CD4-positive, alpha-beta memory T cell (primary cell): ENCODE data around the gene MTMR10. TPM values are rescaled to one million over a fixed set of nuclear protein-coding genes. Genes with fewer than 3 reads are reported as not detected.
A peak's percentile ranks its signal among the peaks of the same experiment; 100 is the strongest.

Source experiments
- CTCF ChIA-PET: fragments of 350-600 bp; sonication (Branson Sonifier 250); formaldehyde crosslinking; loops from one replicate; lab custom pipeline; 2021; ENCODE audit warnings: inconsistent platforms; ENCODE audit not compliant: partially characterized antibody; lab: Charles Lee
- POLR2A ChIA-PET: fragments of 350-600 bp; sonication (Branson Sonifier 250); formaldehyde crosslinking; loops from one replicate; lab custom pipeline; 2021; ENCODE audit not compliant: partially characterized antibody; lab: Charles Lee
- DNase-seq, 5 donors: peaks; one replicate each; pipeline versions ENCODE4 v3.0.0 to v3.0.0-alpha.2; 2020 to 2022; ENCODE audit warnings: mixed read lengths in 1 of 5
- H3K27ac ChIP-seq: one replicate; pipeline ENCODE4 v1.7.0; 2013; ENCODE audit warnings: low read depth, low read length
- H3K27me3 ChIP-seq: 2 replicates; pipeline ENCODE4 v1.7.0; 2013; ENCODE audit warnings: mild to moderate bottlenecking, low read length, moderate library complexity; ENCODE audit not compliant: insufficient read depth
- H3K36me3 ChIP-seq: 2 replicates; pipeline ENCODE4 v1.7.0; 2013; ENCODE audit warnings: mild to moderate bottlenecking, low read length, moderate library complexity; ENCODE audit not compliant: insufficient read depth
- H3K4me1 ChIP-seq: 2 replicates; pipeline ENCODE4 v1.7.0; 2013; ENCODE audit warnings: mild to moderate bottlenecking, low read length, moderate library complexity; ENCODE audit not compliant: insufficient read depth
- H3K4me3 ChIP-seq, 2 donors: one replicate each; pipeline ENCODE4 v1.7.0; 2013; ENCODE audit warnings: low read length in 2 of 2, mild to moderate bottlenecking in 1 of 2
- H3K9me3 ChIP-seq, 2 donors: one replicate each; pipeline ENCODE4 v1.7.0; 2013; ENCODE audit warnings: low read length in 2 of 2, control low read depth in 1 of 2; ENCODE audit not compliant: control insufficient read depth in 1 of 2
- H3K27ac Mint-ChIP-seq, 7 donors: one replicate each; pipeline ENCODE4 v1.8.0; 2020 to 2021; ENCODE audit warnings: mixed read lengths in 7 of 7, mild to moderate bottlenecking in 6 of 7, inconsistent platforms in 3 of 7, moderate library complexity in 3 of 7
- H3K27me3 Mint-ChIP-seq, 2 donors: one replicate each; pipeline ENCODE4 v1.8.0; 2020 to 2021; ENCODE audit warnings: mixed read lengths in 2 of 2
- H3K36me3 Mint-ChIP-seq, 2 donors: one replicate each; pipeline ENCODE4 v1.8.0; 2020 to 2021; ENCODE audit warnings: mixed read lengths in 2 of 2, inconsistent platforms in 1 of 2, mild to moderate bottlenecking in 1 of 2
- H3K4me1 Mint-ChIP-seq, 4 donors: one replicate each; pipeline ENCODE4 v1.8.0; 2020 to 2021; ENCODE audit warnings: mixed read lengths in 4 of 4, mild to moderate bottlenecking in 1 of 4
- H3K4me3 Mint-ChIP-seq, 8 donors: one replicate each; pipeline ENCODE4 v1.8.0; 2020 to 2021; ENCODE audit warnings: mixed read lengths in 8 of 8, mild to moderate bottlenecking in 7 of 8, moderate library complexity in 6 of 8, inconsistent platforms in 3 of 8
- H3K9me3 Mint-ChIP-seq, 8 donors: one replicate each; pipeline ENCODE4 v1.8.0; 2020 to 2021; ENCODE audit warnings: mixed read lengths in 8 of 8, mild to moderate bottlenecking in 5 of 8, inconsistent platforms in 3 of 8, moderate library complexity in 1 of 8
- intact Hi-C: fragments of 100-400 bp; cut with micrococcal nuclease; formaldehyde crosslinking; loops from one replicate; pipeline ENCODE4 v1.15.1; 2023
- polyA plus RNA-seq, 2 donors: library from polyadenylated mRNA; unstranded; fragments of 300-500 nt; fragmentation: Illumina TruSeq; gene quantifications; one replicate each; pipeline ENCODE4 v1.2.3, GENCODE V29; 2021
- total RNA-seq, 2 experiments: library from RNA; stranded (reverse); gene quantifications; one replicate each; pipeline ENCODE4 v1.2.3, GENCODE V29; 2021

The MTMR10 gene
- total and polyA plus RNA-seq, 4 experiments from 2014 or later: 2.7 to 31.8 (median 19.0) TPM

DNA sequence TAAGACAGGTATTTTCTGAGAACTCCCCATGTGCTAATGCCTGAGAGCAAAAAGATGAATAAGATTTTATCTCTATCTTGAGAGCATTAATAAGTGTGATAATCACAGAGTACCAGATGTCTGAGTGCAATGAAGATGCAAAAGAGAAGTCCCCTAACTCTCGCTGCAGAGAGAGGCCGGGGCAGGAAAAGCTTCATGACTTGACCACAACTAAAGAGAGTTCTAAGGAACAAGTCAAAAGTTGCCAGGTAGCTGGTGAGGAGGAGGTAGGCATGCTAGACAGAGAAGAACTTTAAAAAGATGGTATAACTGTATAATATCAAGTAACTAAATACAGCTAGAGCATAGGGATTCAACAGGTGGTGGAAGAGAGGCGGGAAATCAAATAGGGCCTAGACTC is 28.8 kb downstream of the MTMR10 start:
- peaks cover 50 to 76% of the 10 kb centered on the region in 2 donors for H3K36me3 Mint-ChIP-seq
- Histone ChIP-seq H3K9me3 (no peaks in the 10 kb centered on the region), H3K36me3 (peaks cover 21% of the 10 kb centered on the region), H3K27me3 (no peaks in the 10 kb centered on the region), H3K27ac (no peak overlapping the region), H3K4me1 (no peaks in the 10 kb centered on the region), H3K4me3 (no peak overlapping the region)
- ChIA-PET CTCF (interaction anchor here (0.9 kb wide), 1 partner anchor 13 kb away, joined by 3 read pairs; no protein-coding TSS in a partner anchor), POLR2A (no interaction called here)
- peaks cover 0 to 2% (median 0%) of the 10 kb centered on the region in 8 donors for H3K9me3 Mint-ChIP-seq
- H3K4me3 Mint-ChIP-seq: no peak overlapping the region
- intact Hi-C loops: no loop called here
- H3K4me1 Mint-ChIP-seq: peaks cover 10 to 14% (median 11%) of the 10 kb centered on the region in 4 donors
- no peak for DNase-seq
- peak overlapping the region in 4 of 7 donors; percentile 14 to 70 (median 42) for H3K27ac Mint-ChIP-seq
- H3K27me3 Mint-ChIP-seq: no peaks in the 10 kb centered on the region

DNA sequence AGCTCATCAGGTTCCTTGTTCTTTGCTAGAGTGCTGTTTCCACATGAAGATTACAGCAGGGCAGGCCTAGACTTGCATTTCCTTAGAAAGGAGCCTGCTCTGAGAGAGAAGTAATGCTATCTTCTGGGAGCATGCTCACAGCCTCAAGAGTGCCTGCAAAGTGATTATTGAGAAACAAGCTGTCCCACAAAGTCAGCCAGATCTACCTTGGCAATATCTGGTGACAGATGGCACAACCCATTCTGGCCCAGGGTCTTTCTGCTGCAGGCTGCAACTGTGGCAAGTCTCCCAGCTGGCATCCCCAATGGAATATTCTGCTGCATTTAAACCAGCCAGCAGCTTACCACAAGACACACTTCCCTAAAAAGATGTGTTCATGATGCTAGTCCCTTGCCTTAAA is 29.3 kb downstream of the MTMR10 start:
- Mint-ChIP-seq H3K36me3 (peaks cover 54 to 76% of the 10 kb centered on the region in 2 donors), H3K4me1 (peaks cover 10 to 14% (median 11%) of the 10 kb centered on the region in 4 donors), H3K27me3 (no peaks in the 10 kb centered on the region), H3K9me3 (peaks cover 0 to 2% (median 0%) of the 10 kb centered on the region in 8 donors), H3K27ac (peak overlapping the region in 2 of 7 donors; percentile 11 to 70), H3K4me3 (no peak overlapping the region)
- CTCF ChIA-PET: interaction anchor here (1.1 kb wide), 1 partner anchor 15 kb away, joined by 4 read pairs; no protein-coding TSS in a partner anchor
- Histone ChIP-seq H3K9me3 (no peaks in the 10 kb centered on the region), H3K36me3 (peaks cover 23% of the 10 kb centered on the region), H3K4me1 (no peaks in the 10 kb centered on the region), H3K27ac (no peak overlapping the region), H3K27me3 (no peaks in the 10 kb centered on the region), H3K4me3 (no peak overlapping the region)
- intact Hi-C loops: no loop called here
- DNase-seq: no peak
- POLR2A ChIA-PET: no interaction called here

DNA sequence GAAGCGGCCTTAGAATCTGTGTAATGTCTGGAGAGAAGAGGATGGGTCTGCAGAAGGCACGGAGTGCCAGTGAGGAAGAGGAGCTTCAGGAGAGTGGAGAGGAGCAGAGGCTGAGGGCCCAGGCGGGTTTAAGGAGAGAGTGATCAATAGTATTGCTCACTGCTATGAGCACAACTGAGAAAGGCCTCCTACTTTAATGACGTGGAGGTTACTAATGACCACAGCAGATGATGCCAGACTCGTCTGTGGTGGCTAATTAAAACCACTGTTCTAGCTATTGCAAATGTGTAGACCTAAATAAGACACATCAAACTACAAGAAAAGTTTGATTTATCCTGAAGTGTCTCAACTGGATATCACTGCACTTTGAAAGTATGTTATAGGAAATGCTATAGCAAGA is 33.2 kb downstream of the MTMR10 start:
- H3K4me3 Mint-ChIP-seq: peak overlapping the region in 1 of 8 donors; percentile 15
- H3K36me3 Mint-ChIP-seq: peaks cover 61 to 76% of the 10 kb centered on the region in 2 donors
- no peaks in the 10 kb centered on the region for H3K27me3 Mint-ChIP-seq
- ChIA-PET CTCF (no interaction called here), POLR2A (no interaction called here)
- Histone ChIP-seq H3K4me3 (no peak overlapping the region), H3K9me3 (no peaks in the 10 kb centered on the region), H3K27ac (no peak overlapping the region), H3K27me3 (no peaks in the 10 kb centered on the region), H3K4me1 (no peaks in the 10 kb centered on the region), H3K36me3 (peaks cover 46% of the 10 kb centered on the region)
- peaks cover 0 to 2% (median 0%) of the 10 kb centered on the region in 8 donors for H3K9me3 Mint-ChIP-seq
- DNase-seq: no peak
- peak overlapping the region in 1 of 7 donors; percentile 40 for H3K27ac Mint-ChIP-seq
- intact Hi-C loops: no loop called here
- H3K4me1 Mint-ChIP-seq: peaks cover 6 to 10% (median 8%) of the 10 kb centered on the region in 4 donors

DNA sequence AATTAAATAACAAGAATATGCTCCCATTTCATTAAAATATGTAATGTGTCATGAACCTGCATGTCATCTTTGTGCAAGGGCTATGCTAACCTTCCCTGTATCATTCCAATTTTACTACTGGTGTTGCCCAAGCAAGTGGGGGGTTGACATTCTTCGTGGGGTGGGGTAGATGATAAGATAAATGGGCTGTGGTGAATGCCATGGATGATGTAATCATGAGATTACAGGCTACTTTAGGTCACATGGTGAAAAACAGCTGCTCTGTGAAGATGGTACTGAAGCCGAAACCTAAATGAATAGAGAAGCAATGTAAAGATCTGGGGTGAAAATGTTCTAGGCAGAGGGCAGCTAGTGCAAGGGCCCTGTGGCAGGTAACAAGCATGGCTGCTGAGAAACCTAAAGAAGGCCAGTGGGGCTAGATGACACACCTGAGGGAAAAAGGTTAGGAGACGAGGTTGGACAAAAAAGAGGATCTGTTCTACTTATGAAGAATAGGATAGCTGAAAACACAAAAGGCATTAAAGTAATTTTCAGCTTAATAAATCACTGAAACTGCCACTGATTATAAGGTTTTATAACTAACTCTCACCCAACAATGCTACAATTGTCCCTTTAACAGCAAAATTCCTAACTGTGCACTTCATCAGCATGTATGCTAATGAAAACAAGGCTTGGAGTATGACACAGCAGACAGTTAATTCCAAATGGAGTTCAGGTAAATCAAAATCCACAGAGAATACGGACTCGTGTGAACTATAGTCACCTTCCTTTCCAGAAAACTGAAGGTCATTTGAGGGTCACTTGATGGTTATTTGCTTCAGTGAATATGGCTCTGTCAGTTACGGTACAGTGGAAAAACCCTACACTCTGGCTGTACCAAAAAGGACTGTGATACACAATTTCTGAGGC is 35.0 kb downstream of the MTMR10 start:
- H3K36me3 ChIP-seq: peaks cover 60% of the 10 kb centered on the region
- H3K4me1 Mint-ChIP-seq: peaks cover 0 to 3% (median 1%) of the 10 kb centered on the region in 4 donors
- no peak overlapping the region for H3K4me3 ChIP-seq
- H3K4me1 ChIP-seq: no peaks in the 10 kb centered on the region
- H3K27me3 ChIP-seq: no peaks in the 10 kb centered on the region
- H3K27ac Mint-ChIP-seq: peak overlapping the region in 3 of 7 donors; percentile 46 to 67 (median 58)
- intact Hi-C loops: no loop called here
- no peaks in the 10 kb centered on the region for H3K9me3 Mint-ChIP-seq
- H3K27me3 Mint-ChIP-seq: no peaks in the 10 kb centered on the region
- POLR2A ChIA-PET: no interaction called here
- CTCF ChIA-PET: no interaction called here
- H3K9me3 ChIP-seq: no peaks in the 10 kb centered on the region
- peaks cover 72 to 82% of the 10 kb centered on the region in 2 donors for H3K36me3 Mint-ChIP-seq
- H3K4me3 Mint-ChIP-seq: no peak overlapping the region
- no peak for DNase-seq
- no peak overlapping the region for H3K27ac ChIP-seq

DNA sequence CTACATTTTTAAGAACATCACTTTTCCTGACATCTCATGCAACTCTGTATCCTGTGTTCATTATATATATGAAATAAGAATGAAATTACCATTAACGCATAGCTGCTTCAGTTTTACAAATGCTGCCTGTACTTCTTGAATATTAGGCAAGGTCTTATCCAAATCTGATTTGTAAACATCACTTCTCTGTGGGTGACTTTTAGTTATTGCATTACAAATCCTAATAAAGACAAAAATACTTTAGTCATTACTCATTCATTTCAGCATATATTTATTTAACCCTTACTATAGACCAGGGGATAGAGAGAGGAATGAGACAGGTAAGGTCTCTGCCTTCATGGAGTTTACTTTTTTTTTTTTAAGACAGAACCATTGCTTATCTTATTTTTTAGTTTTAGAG is 36.8 kb downstream of the MTMR10 start:
- peaks cover 64% of the 10 kb centered on the region for H3K36me3 ChIP-seq
- H3K27ac ChIP-seq: no peak overlapping the region
- Mint-ChIP-seq H3K36me3 (peaks cover 77 to 87% of the 10 kb centered on the region in 2 donors), H3K4me3 (no peak overlapping the region), H3K27me3 (no peaks in the 10 kb centered on the region), H3K27ac (peak overlapping the region in 1 of 7 donors; percentile 13), H3K4me1 (peaks cover 0 to 2% (median under 1%) of the 10 kb centered on the region in 4 donors), H3K9me3 (no peaks in the 10 kb centered on the region)
- ChIA-PET CTCF (no interaction called here), POLR2A (interaction anchor here (0.6 kb wide), 1 partner anchor 9 kb away, joined by 3 read pairs; no protein-coding TSS in a partner anchor)
- H3K9me3 ChIP-seq: no peaks in the 10 kb centered on the region
- H3K4me1 ChIP-seq: no peaks in the 10 kb centered on the region
- H3K4me3 ChIP-seq: no peak overlapping the region
- DNase-seq: no peak
- intact Hi-C loops: no loop called here
- H3K27me3 ChIP-seq: no peaks in the 10 kb centered on the region

DNA sequence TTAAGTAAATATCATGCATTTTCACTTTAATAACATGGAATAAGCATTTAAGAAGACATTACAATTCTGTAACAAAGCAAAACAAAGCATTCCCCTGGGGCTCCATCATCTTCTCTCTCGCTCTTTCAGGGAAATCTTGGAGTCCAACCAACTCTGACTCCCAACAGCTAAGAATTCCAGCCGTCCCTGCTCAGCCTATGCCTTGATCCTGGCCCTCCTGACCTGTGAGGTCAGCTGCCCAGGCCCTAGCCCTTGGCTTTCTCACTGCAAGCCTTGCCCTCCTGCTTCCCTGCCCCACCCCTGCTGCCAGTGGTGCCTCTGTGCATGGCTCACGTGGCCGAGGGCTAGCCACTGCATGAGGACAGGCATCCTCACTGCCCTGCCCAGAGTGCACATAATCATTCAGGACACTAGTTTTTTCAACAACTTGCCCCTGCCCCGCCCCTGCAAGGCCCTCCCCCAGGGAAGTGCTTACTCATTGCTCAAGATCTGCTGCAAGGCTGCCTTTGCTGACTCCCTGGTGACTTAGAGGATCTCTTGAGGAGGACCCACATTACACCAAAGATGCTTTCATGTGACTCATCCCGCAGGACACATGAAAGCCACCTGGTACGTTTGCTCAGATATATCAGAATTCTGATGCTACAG is 37.6 kb downstream of the MTMR10 start:
- Mint-ChIP-seq H3K9me3 (peaks cover 0 to 4% (median 0%) of the 10 kb centered on the region in 8 donors), H3K27ac (peak overlapping the region in 4 of 7 donors; percentile 59 to 77 (median 62)), H3K4me3 (no peak overlapping the region), H3K27me3 (no peaks in the 10 kb centered on the region), H3K4me1 (peaks cover 0 to 2% (median under 1%) of the 10 kb centered on the region in 4 donors), H3K36me3 (peaks cover 77 to 85% of the 10 kb centered on the region in 2 donors)
- intact Hi-C loops: no loop called here
- ChIA-PET CTCF (no interaction called here), POLR2A (interaction anchor here (0.6 kb wide), 1 partner anchor 8 kb away, joined by 3 read pairs; no protein-coding TSS in a partner anchor)
- no peaks in the 10 kb centered on the region for H3K27me3 ChIP-seq
- no peaks in the 10 kb centered on the region for H3K9me3 ChIP-seq
- no peak overlapping the region for H3K27ac ChIP-seq
- no peak for DNase-seq
- H3K4me3 ChIP-seq: no peak overlapping the region
- H3K4me1 ChIP-seq: no peaks in the 10 kb centered on the region
- H3K36me3 ChIP-seq: peaks cover 56% of the 10 kb centered on the region

DNA sequence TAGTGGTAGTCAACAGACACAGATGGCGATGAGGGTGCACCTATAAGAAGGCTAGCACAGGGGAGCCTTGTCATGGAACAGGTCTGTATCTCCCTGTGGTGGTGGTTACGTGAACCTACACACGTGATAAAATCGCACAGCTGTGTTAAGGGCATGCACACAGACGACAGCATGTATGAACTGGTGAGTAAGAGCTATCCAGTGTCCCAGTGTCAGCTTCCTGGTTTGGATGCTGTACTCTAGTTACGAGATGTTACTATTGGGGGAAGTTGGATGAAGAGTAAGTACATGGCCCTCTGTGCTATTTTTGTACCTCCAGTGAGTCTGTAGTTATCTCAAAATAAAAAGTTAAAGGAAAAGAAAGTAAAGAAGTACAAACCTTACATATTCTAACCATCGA is 38.2 kb downstream of the MTMR10 start:
- Mint-ChIP-seq H3K27ac (no peak overlapping the region), H3K4me1 (peaks cover 0 to 2% (median under 1%) of the 10 kb centered on the region in 4 donors), H3K27me3 (no peaks in the 10 kb centered on the region), H3K36me3 (peaks cover 75 to 87% of the 10 kb centered on the region in 2 donors), H3K4me3 (no peak overlapping the region), H3K9me3 (peaks cover 0 to 4% (median 0%) of the 10 kb centered on the region in 8 donors)
- intact Hi-C loops: no loop called here
- Histone ChIP-seq H3K4me3 (no peak overlapping the region), H3K27me3 (no peaks in the 10 kb centered on the region), H3K36me3 (peaks cover 55% of the 10 kb centered on the region), H3K9me3 (no peaks in the 10 kb centered on the region), H3K27ac (no peak overlapping the region), H3K4me1 (no peaks in the 10 kb centered on the region)
- ChIA-PET CTCF (no interaction called here), POLR2A (no interaction called here)
- no peak for DNase-seq
